Measurements from ENCODE around the gene VPS51. TPM values are rescaled to one million over a fixed set of nuclear protein-coding genes. Genes with fewer than 3 reads are reported as not detected.
"Not testable (repeated sequence)": the region's sequence is repeated elsewhere in the genome, so short reads cannot be mapped to it uniquely, and the experiment has no call there.

The VPS51 gene
- polyA plus RNA-seq, 10 donors = 75.4 to 150 (median 107) TPM

GRCh38 chr11:65132988-65133700 lies 37.1 kb downstream of the VPS51 start:
- DNase-seq = peak in 1 of 3 donors; percentile 43

GRCh38 chr11:65133724-65134123 lies 37.7 kb downstream of the VPS51 start:
- peak in 2 of 3 donors; percentile 88 to 92 for DNase-seq

GRCh38 chr11:65134240-65134951 lies 38.4 kb downstream of the VPS51 start, which contains the start of gene SYVN1:
SYVN1 (minus strand) TSS chr11:65134519; CDS start chr11:65133601, 918 bp downstream.
- peak; percentile 90 to 98 (median 96) for DNase-seq

- DNase-seq = peak; percentile 92 to 98 (median 96)
Measured at GRCh38 chr11:65134952-65135632, 39.1 kb downstream of the VPS51 start.

GRCh38 chr11:65135633-65136145 lies 39.7 kb downstream of the VPS51 start:
- DNase-seq = no peak

GRCh38 chr11:65136515-65137096 lies 40.6 kb downstream of the VPS51 start:
- DNase-seq = no peak

GRCh38 chr11:65141896-65142494 lies 46.0 kb downstream of the VPS51 start:
- no peak for DNase-seq

- no peak for DNase-seq
Measured at GRCh38 chr11:65147352-65148075, 51.5 kb downstream of the VPS51 start.

- no peak for DNase-seq
Measured at GRCh38 chr11:65148657-65149056, 52.6 kb downstream of the VPS51 start.

GRCh38 chr11:65150131-65150508 lies 54.1 kb downstream of the VPS51 start:
- DNase-seq = not testable (repeated sequence)

- peak; percentile 75 to 87 (median 78) for DNase-seq
Measured at GRCh38 chr11:65150509-65151299, 54.7 kb downstream of the VPS51 start.

GRCh38 chr11:65151331-65151899 lies 55.4 kb downstream of the VPS51 start:
- no peak for DNase-seq

GRCh38 chr11:65152122-65152521 lies 56.1 kb downstream of the VPS51 start:
- DNase-seq = no peak

GRCh38 chr11:65156256-65156655 lies 60.2 kb downstream of the VPS51 start:
- DNase-seq = no peak

GRCh38 chr11:65156926-65157325 lies 60.9 kb downstream of the VPS51 start:
- no peak for DNase-seq

GRCh38 chr11:65157336-65157735 lies 61.3 kb downstream of the VPS51 start:
- no peak for DNase-seq

- no peak for DNase-seq
Measured at GRCh38 chr11:65159012-65159411, 63.0 kb downstream of the VPS51 start.

- no peak for DNase-seq
Measured at GRCh38 chr11:65160643-65161042, 64.6 kb downstream of the VPS51 start.
